Regular cardiac myocyte (primary cell): Measurements from ENCODE around the gene TVP23A. TPM values are rescaled to one million over a fixed set of nuclear protein-coding genes. Genes with fewer than 3 reads are reported as not detected.

Experiments
- total RNA-seq: library from RNA; depleted of rRNA; stranded (reverse); fragments of >200 nt; gene quantifications from 2 replicates; pipeline ENCODE4 v1.2.3, GENCODE V29; 2014

TVP23A gene
- total RNA-seq: not detected in 2 replicates

GRCh38 chr16:10817963-10818941 lies at the start of gene TVP23A:
Gene TVP23A, minus strand, starts transcription at chr16:10818794. Its CDS starts 301 bp downstream, at chr16:10818493.

GRCh38 chr16:10743610-10744369 lies 74.8 kb downstream of the TVP23A start, which contains the start of gene NUBP1:
Gene NUBP1, plus strand, starts transcription at chr16:10743842. Its CDS starts 22 bp downstream, at chr16:10743864.

Other genes with a start within 250 kb of the TVP23A start
- gene EMP2, start 238.2 kb downstream of the TVP23A start, total RNA-seq: 10.7 and 16.9 TPM in 2 replicates
- gene TEKT5, start 123.9 kb downstream of the TVP23A start, total RNA-seq: not detected in 2 replicates
- gene NUBP1, start 75.0 kb downstream of the TVP23A start, total RNA-seq: 15.5 and 27.4 TPM in 2 replicates
- gene CIITA, start 58.4 kb upstream of the TVP23A start, total RNA-seq: 0.56 and 0.77 TPM in 2 replicates
- gene DEXI, start 123.7 kb upstream of the TVP23A start, total RNA-seq: 42.4 and 57.8 TPM in 2 replicates
- gene CLEC16A, start 125.8 kb upstream of the TVP23A start, total RNA-seq: 22.0 and 25.9 TPM in 2 replicates